Muscle layer of colon (tissue), 2 donors: ENCODE results near the gene ULBP2.
"Not testable (repeated sequence)": the region's sequence is repeated elsewhere in the genome, so short reads cannot be mapped to it uniquely, and the experiment has no call there.

ENCODE experiments used
- H3K27ac ChIP-seq: one replicate; pipeline ENCODE4 v1.7.0; 2013; ENCODE audit warnings: low read depth, mild to moderate bottlenecking, low read length, moderate library complexity
- H3K27me3 ChIP-seq, 2 donors: one replicate each; pipeline ENCODE4 v1.7.0; 2013; ENCODE audit warnings: low read length in 2 of 2, mild to moderate bottlenecking in 2 of 2; ENCODE audit not compliant: insufficient read depth in 2 of 2, control insufficient read depth in 1 of 2
- H3K36me3 ChIP-seq: one replicate; pipeline ENCODE4 v1.7.0; 2013; ENCODE audit warnings: mild to moderate bottlenecking, low read length; ENCODE audit not compliant: insufficient read depth
- H3K4me1 ChIP-seq: one replicate; pipeline ENCODE4 v1.7.0; 2013; ENCODE audit warnings: mild to moderate bottlenecking, low read length; ENCODE audit not compliant: insufficient read depth
- H3K4me3 ChIP-seq, 2 donors: one replicate each; pipeline ENCODE4 v1.7.0; 2013; ENCODE audit warnings: low read length in 2 of 2, low read depth in 1 of 2, mild to moderate bottlenecking in 1 of 2, moderate library complexity in 1 of 2
- H3K9ac ChIP-seq: one replicate; pipeline ENCODE4 v1.7.0; 2013; ENCODE audit warnings: low read length
- H3K9me3 ChIP-seq: one replicate; pipeline ENCODE4 v1.7.0; 2013; ENCODE audit warnings: mild to moderate bottlenecking, low read length
- donor health status: abdominal sarcoma.
- donor health status: Adenocarcinoma of cecum.

The ULBP2 gene

GRCh38 chr6:149965194-149966020 is 23.6 kb downstream of the ULBP2 start:
- Histone ChIP-seq H3K9ac (no peak overlapping the region), H3K9me3 (no peaks in the 10 kb centered on the region), H3K27ac (no peak overlapping the region), H3K4me1 (peaks cover 13% of the 10 kb centered on the region), H3K4me3 (peak overlapping the region in 1 of 2 donors; percentile 41), H3K36me3 (no peaks in the 10 kb centered on the region), H3K27me3 (peaks cover 50 to 65% of the 10 kb centered on the region in 2 donors)

GRCh38 chr6:149966319-149966718 is 24.5 kb downstream of the ULBP2 start:
- not testable (repeated sequence) for H3K9ac ChIP-seq, H3K27ac ChIP-seq, H3K9me3 ChIP-seq, H3K36me3 ChIP-seq, H3K4me3 ChIP-seq
- Histone ChIP-seq H3K27me3 (peaks cover 50 to 61% of the 10 kb centered on the region in 2 donors), H3K4me1 (peaks cover 13% of the 10 kb centered on the region)

GRCh38 chr6:149967591-149967990 is 25.8 kb downstream of the ULBP2 start:
- Histone ChIP-seq H3K27ac (no peak overlapping the region), H3K27me3 (peaks cover 50% of the 10 kb centered on the region in 2 donors), H3K4me3 (no peak overlapping the region), H3K9ac (no peak overlapping the region), H3K4me1 (peaks cover 13% of the 10 kb centered on the region), H3K36me3 (no peaks in the 10 kb centered on the region), H3K9me3 (no peaks in the 10 kb centered on the region)

DNA sequence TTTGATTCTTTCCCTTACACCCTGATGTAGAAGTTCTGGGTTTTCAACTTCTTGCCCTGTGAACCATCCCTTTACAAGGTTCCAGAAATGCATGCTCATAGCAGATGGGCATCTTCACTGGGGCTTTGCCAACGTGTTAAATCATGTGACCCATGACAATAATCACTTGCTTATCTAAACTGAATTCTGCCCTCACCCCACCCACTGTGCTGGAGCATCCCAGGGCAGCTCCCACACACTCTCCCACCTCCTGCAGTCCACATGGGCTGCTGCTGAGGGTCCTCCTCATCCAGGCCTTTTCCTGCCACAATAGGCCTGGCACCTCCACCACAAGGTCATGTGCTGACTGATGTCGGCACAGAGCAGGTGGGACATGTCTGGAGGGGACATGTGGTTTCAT is 26.2 kb downstream of the ULBP2 start:
- not testable (repeated sequence) for H3K9ac ChIP-seq, H3K9me3 ChIP-seq, H3K4me3 ChIP-seq, H3K27ac ChIP-seq, H3K36me3 ChIP-seq
- Histone ChIP-seq H3K4me1 (peaks cover 13% of the 10 kb centered on the region), H3K27me3 (peaks cover 46% of the 10 kb centered on the region in 2 donors)

DNA sequence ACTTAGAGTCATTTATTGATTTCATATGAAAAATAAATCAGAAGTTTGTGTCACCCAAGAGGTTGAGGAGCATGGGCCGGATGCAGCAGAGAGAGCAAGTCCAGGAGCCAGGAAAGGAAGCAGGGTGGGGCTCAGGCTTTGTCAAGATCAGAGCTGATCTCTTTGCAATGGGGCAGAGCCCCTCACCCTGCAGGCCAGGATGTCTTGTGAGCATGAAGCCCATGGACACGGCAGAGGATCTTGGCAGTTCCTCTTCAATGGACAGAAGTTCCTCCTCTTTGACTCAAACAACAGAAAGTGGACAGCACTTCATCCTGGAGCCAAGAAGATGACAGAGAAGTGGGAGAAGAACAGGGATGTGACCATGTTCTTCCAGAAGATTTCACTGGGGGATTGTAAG is 27.1 kb downstream of the ULBP2 start:
- not testable (repeated sequence) for H3K27ac ChIP-seq, H3K9me3 ChIP-seq, H3K36me3 ChIP-seq, H3K9ac ChIP-seq, H3K4me3 ChIP-seq
- Histone ChIP-seq H3K4me1 (peaks cover 13% of the 10 kb centered on the region), H3K27me3 (peaks cover 38 to 40% of the 10 kb centered on the region in 2 donors)

DNA sequence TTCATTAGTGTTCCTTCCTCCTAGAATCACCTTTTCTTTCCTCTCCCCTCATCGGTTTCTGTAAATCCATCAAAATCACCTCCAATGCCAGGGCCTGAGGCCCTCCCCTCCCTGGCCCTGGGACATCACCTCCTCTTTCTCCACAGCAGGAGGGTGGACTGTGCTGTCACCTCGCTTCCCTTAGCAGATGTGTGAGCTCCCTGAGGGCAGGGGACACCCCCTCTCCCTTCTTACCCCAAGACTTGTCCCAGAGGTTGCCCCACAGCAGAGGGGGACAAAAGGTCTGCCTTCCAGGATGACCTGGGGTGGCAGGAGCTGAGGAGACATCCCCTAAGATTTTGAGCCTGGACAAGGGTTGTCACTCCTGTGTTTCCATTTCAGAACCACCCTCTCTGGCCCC is 27.8 kb downstream of the ULBP2 start:
- Histone ChIP-seq H3K4me1 (peaks cover 8% of the 10 kb centered on the region), H3K27ac (no peak overlapping the region), H3K27me3 (peaks cover 30 to 37% of the 10 kb centered on the region in 2 donors), H3K4me3 (no peak overlapping the region), H3K9ac (no peak overlapping the region), H3K36me3 (no peaks in the 10 kb centered on the region), H3K9me3 (no peaks in the 10 kb centered on the region)

GRCh38 chr6:149974394-149974793 is 32.6 kb downstream of the ULBP2 start:
- H3K36me3 ChIP-seq, H3K9ac ChIP-seq, H3K4me1 ChIP-seq, H3K27ac ChIP-seq, H3K9me3 ChIP-seq, H3K4me3 ChIP-seq: not testable (repeated sequence)
- H3K27me3 ChIP-seq, result peaks cover 5 to 14% of the 10 kb centered on the region in 2 donors

- Histone ChIP-seq H3K4me1 (no peaks in the 10 kb centered on the region), H3K9me3 (no peaks in the 10 kb centered on the region), H3K4me3 (no peak overlapping the region), H3K27me3 (peaks cover 3 to 14% of the 10 kb centered on the region in 2 donors), H3K9ac (no peak overlapping the region), H3K27ac (no peak overlapping the region), H3K36me3 (no peaks in the 10 kb centered on the region)
Measured at GRCh38 chr6:149974825-149975224, 33.0 kb downstream of the ULBP2 start.

DNA sequence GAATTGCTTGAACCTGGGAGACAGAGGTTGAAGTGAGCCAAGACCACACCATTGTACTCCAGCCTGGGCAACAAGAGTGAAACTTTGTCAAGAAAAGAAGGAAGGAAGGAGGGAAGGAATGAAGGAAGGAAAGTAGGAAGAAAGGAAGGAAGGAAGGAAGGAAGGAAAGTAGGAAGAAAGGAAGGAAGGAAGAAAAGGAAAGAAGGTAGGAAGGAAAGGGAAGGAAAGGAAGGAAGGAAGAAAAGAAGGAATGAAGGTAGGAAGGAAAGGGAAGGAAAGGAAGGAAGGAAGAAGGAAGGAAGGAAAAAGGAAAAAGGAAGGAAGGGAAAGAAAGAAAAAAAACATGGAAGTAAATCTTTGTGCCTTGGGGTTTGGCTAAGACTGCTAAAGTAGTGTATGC is 33.6 kb downstream of the ULBP2 start:
- no peak overlapping the region for H3K4me3 ChIP-seq
- peaks cover 0 to 18% of the 10 kb centered on the region in 2 donors for H3K27me3 ChIP-seq
- no peak overlapping the region for H3K9ac ChIP-seq
- H3K9me3 ChIP-seq, result no peaks in the 10 kb centered on the region
- no peaks in the 10 kb centered on the region for H3K36me3 ChIP-seq
- H3K27ac ChIP-seq, result no peak overlapping the region
- H3K4me1 ChIP-seq, result no peaks in the 10 kb centered on the region

GRCh38 chr6:149977221-149977620 is 35.4 kb downstream of the ULBP2 start:
- no peaks in the 10 kb centered on the region for H3K9me3 ChIP-seq
- H3K27me3 ChIP-seq, result peaks cover 0 to 25% of the 10 kb centered on the region in 2 donors
- no peaks in the 10 kb centered on the region for H3K36me3 ChIP-seq
- no peaks in the 10 kb centered on the region for H3K4me1 ChIP-seq
- H3K9ac ChIP-seq, result no peak overlapping the region
- no peak overlapping the region for H3K27ac ChIP-seq
- H3K4me3 ChIP-seq, result no peak overlapping the region

- Histone ChIP-seq H3K9me3 (no peaks in the 10 kb centered on the region), H3K36me3 (no peaks in the 10 kb centered on the region), H3K4me1 (no peaks in the 10 kb centered on the region), H3K9ac (no peak overlapping the region), H3K27me3 (peaks cover 10 to 37% of the 10 kb centered on the region in 2 donors), H3K27ac (no peak overlapping the region), H3K4me3 (no peak overlapping the region)
Measured at GRCh38 chr6:149978610-149979009, 36.8 kb downstream of the ULBP2 start.

DNA sequence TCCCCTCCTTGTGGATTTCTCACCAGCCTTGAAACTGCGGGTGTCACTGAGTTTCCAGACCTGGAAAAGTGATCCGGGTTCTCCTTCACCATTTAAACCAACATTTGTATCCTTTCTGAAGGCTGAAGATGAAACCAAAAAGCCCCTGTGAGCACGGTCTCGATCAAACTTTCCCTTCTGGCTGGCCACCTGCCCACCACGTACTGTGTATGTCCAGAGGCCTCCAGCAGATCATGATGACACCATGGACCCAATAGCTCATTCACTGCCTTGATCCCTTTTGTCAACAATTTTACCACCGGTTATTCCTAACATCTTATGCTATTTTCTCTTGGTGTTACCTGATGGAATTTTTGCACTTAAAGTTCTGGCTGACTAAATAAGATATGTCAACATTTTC is 37.5 kb downstream of the ULBP2 start:
- Histone ChIP-seq H3K4me3 (no peak overlapping the region), H3K4me1 (no peaks in the 10 kb centered on the region), H3K27me3 (peaks cover 10 to 32% of the 10 kb centered on the region in 2 donors), H3K27ac (no peak overlapping the region), H3K9me3 (no peaks in the 10 kb centered on the region), H3K9ac (no peak overlapping the region), H3K36me3 (no peaks in the 10 kb centered on the region)
